HepG2 (cell line): ENCODE measurements around the gene SLC25A5. TPM values are rescaled to one million over a fixed set of nuclear protein-coding genes. Genes with fewer than 3 reads are reported as not detected.

Source experiments
- ADNP ChIP-seq: sonication (generic); formaldehyde crosslinking; IDR thresholded peaks from 2 replicates; pipeline ENCODE4 v1.4.0; 2020; ENCODE audit warnings: missing genetic modification reagents
- HMG20B ChIP-seq: conservative IDR thresholded peaks from 2 replicates; pipeline ENCODE4 v1.6.1; 2016; ENCODE audit warnings: missing genetic modification reagents, missing compliant biosample characterization
- ISL2 ChIP-seq: sonication (generic); formaldehyde crosslinking; IDR thresholded peaks from 2 replicates; pipeline ENCODE4 v1.5.0; 2020; ENCODE audit warnings: missing genetic modification reagents
- SRSF1 ChIP-seq: fragments of 200-400 bp; formaldehyde crosslinking; optimal IDR thresholded peaks from 2 replicates; pipeline ENCODE3; 2017; ENCODE audit warnings: mild to moderate bottlenecking, low read depth, low read length, moderate library complexity
- TEAD3 ChIP-seq: optimal IDR thresholded peaks from 2 replicates; pipeline ENCODE3; 2016; ENCODE audit warnings: borderline replicate concordance
- ZNF274 ChIP-seq: sonication (generic); formaldehyde crosslinking; IDR thresholded peaks from 2 replicates; pipeline ENCODE4 v1.5.1; 2020; ENCODE audit warnings: mild to moderate bottlenecking, missing genetic modification reagents
- polyA plus RNA-seq, 8 experiments: library from polyadenylated mRNA; depleted of rRNA in 3 of 8; stranded (reverse) in 7 of 8; unstranded in 1 of 8; fragments of >200 nt; fragmentation: Illumina TruSeq in 4 of 8; extraction: Trizol in 4 of 8; gene quantifications; 2 replicates each; pipeline versions ENCODE4 v1.2.1 to v1.2.3, GENCODE V29; 2011 to 2016; ENCODE audit warnings: low read depth in 4 of 8, missing spikeins in 1 of 8, mixed read lengths in 1 of 8; ENCODE audit not compliant: insufficient read depth in 1 of 8
- total RNA-seq, 5 experiments: library from RNA; depleted of rRNA; stranded (reverse); fragments of >200 nt; fragmentation: Illumina TruSeq; extraction: Trizol; gene quantifications; 2 replicates each; pipeline ENCODE4 v1.2.3, GENCODE V29; 2016; ENCODE audit warnings: low read depth in 1 of 5
- TF ChIP-seq, protein P1 (sequence below), 2 experiments: fragments of 450-650 bp in 1 of 2; sonication (generic) in 1 of 2; formaldehyde crosslinking in 1 of 2; IDR thresholded peaks; 2 replicates each; pipeline versions ENCODE4 v1.6.1 to v1.8.0; 2016 to 2022; ENCODE audit warnings: antibody characterized with exemption in 1 of 2, mild to moderate bottlenecking in 1 of 2, missing genetic modification reagents in 1 of 2
- TF ChIP-seq, protein P2 (sequence below): sonication (generic); formaldehyde crosslinking; IDR thresholded peaks from 2 replicates; pipeline ENCODE4 v1.9.0; 2022; ENCODE audit warnings: low read depth, missing genetic modification reagents

SLC25A5 gene
- total and polyA plus RNA-seq, 2 of the 13 experiments (the other 11 are each of a cell fraction or from before 2014, with no cell fraction given) = 300 to 402 TPM

DNA sequence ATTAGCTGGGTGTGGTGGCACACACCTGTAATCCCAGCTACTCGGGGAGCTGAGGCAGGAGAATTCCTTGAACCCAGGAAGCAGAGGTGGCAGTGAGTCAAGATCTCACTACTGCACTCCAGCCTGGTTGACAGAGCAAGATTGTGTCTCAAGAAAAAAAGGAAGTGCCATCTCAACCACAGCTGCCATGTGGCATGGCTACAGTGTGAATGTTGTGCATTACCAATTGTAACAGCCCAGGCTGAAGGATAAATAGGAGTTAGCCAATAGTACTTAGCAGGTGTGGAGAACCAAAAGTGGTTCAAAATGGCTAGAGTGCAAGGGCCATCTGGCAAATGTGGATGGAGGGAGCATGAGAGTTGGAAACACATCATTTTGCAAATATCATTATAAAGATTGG, 28.9 kb downstream of the SLC25A5 start (continued):
- TF ChIP-seq, protein P1, sequence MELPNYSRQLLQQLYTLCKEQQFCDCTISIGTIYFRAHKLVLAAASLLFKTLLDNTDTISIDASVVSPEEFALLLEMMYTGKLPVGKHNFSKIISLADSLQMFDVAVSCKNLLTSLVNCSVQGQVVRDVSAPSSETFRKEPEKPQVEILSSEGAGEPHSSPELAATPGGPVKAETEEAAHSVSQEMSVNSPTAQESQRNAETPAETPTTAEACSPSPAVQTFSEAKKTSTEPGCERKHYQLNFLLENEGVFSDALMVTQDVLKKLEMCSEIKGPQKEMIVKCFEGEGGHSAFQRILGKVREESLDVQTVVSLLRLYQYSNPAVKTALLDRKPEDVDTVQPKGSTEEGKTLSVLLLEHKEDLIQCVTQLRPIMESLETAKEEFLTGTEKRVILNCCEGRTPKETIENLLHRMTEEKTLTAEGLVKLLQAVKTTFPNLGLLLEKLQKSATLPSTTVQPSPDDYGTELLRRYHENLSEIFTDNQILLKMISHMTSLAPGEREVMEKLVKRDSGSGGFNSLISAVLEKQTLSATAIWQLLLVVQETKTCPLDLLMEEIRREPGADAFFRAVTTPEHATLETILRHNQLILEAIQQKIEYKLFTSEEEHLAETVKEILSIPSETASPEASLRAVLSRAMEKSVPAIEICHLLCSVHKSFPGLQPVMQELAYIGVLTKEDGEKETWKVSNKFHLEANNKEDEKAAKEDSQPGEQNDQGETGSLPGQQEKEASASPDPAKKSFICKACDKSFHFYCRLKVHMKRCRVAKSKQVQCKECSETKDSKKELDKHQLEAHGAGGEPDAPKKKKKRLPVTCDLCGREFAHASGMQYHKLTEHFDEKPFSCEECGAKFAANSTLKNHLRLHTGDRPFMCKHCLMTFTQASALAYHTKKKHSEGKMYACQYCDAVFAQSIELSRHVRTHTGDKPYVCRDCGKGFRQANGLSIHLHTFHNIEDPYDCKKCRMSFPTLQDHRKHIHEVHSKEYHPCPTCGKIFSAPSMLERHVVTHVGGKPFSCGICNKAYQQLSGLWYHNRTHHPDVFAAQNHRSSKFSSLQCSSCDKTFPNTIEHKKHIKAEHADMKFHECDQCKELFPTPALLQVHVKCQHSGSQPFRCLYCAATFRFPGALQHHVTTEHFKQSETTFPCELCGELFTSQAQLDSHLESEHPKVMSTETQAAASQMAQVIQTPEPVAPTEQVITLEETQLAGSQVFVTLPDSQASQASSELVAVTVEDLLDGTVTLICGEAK (IDR thresholded peaks at IDR 0.05) = no peak
- TF ChIP-seq, protein P1 (CRISPR knock-in tag; IDR thresholded peaks at IDR 0.05) = no peak
- TF ChIP-seq ZNF274 (CRISPR knock-in tag) (no peak), ADNP (no peak), SRSF1 (no peak), HMG20B (CRISPR knock-in tag) (no peak), TEAD3 (CRISPR knock-in tag) (no peak), ISL2 (CRISPR knock-in tag) (no peak)
- TF ChIP-seq, protein P2, sequence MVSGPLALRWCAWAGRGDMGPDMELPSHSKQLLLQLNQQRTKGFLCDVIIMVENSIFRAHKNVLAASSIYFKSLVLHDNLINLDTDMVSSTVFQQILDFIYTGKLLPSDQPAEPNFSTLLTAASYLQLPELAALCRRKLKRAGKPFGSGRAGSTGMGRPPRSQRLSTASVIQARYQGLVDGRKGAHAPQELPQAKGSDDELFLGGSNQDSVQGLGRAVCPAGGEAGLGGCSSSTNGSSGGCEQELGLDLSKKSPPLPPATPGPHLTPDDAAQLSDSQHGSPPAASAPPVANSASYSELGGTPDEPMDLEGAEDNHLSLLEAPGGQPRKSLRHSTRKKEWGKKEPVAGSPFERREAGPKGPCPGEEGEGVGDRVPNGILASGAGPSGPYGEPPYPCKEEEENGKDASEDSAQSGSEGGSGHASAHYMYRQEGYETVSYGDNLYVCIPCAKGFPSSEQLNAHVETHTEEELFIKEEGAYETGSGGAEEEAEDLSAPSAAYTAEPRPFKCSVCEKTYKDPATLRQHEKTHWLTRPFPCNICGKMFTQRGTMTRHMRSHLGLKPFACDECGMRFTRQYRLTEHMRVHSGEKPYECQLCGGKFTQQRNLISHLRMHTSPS (CRISPR knock-in tag) = no peak
